Endothelial cell of umbilical vein (primary cell): ENCODE measurements around the gene NCOA5. TPM values are rescaled to one million over a fixed set of nuclear protein-coding genes. Genes with fewer than 3 reads are reported as not detected.

ENCODE experiments used
- BruUV-seq: library from RNA; stranded (reverse); fragments of 400-500 nt; replicated peaks from 2 replicates; lab custom pipeline; 2021; lab: Mats Ljungman, UMichigan
- CTCF ChIA-PET: fragments of 300-600, 350-600 bp; sonication (Branson Sonifier 250); formaldehyde crosslinking; loops from one replicate; lab custom pipeline; 2021; ENCODE audit warnings: antibody characterized with exemption, inconsistent platforms; lab: Charles Lee
- POLR2A ChIA-PET: fragments of 300-600, 350-600 bp; sonication (Branson Sonifier 250); formaldehyde crosslinking; loops from one replicate; lab custom pipeline; 2021; ENCODE audit warnings: antibody characterized with exemption, inconsistent platforms; lab: Charles Lee
- DNase-seq: peaks from one replicate; pipeline ENCODE4 v3.0.0-alpha.2; 2011; ENCODE audit warnings: low read depth, low spot score
- FAIRE-seq: peaks from 2 replicates; lab custom pipeline; 2011; peaks lifted over from hg19 to GRCh38; lab: Jason Lieb, UNC
- H2AFZ ChIP-seq: 2 replicates; pipeline ENCODE4 v1.6.0; 2012; ENCODE audit warnings: low read depth, low read length, control low read depth, inconsistent platforms
- H3K27ac ChIP-seq: 2 replicates; pipeline ENCODE4 v1.5.1; 2011; ENCODE audit warnings: low read depth, mild to moderate bottlenecking, control low read depth, low read length, moderate library complexity; ENCODE audit not compliant: insufficient read depth
- H3K27me3 ChIP-seq, 2 experiments: 2 replicates each; pipeline versions ENCODE4 v1.6.0 to v1.6.1; 2011; ENCODE audit warnings: low read length in 2 of 2, mixed read lengths in 1 of 2; ENCODE audit not compliant: control insufficient read depth in 2 of 2, insufficient read depth in 2 of 2
- H3K36me3 ChIP-seq, 2 experiments: 2 replicates in 1 of 2; 3 replicates in 1 of 2; pipeline ENCODE4 v1.5.1; 2011; ENCODE audit warnings: low read length in 2 of 2, mild to moderate bottlenecking in 1 of 2, moderate library complexity in 1 of 2; ENCODE audit not compliant: control insufficient read depth in 2 of 2, insufficient read depth in 2 of 2; ENCODE audit errors: extremely low read depth in 1 of 2
- H3K4me1 ChIP-seq: 3 replicates; pipeline ENCODE4 v1.5.1; 2011; ENCODE audit warnings: mild to moderate bottlenecking, low read length; ENCODE audit not compliant: control insufficient read depth, insufficient read depth; ENCODE audit errors: extremely low read depth
- H3K4me2 ChIP-seq: 2 replicates; pipeline ENCODE4 v1.6.1; 2011; ENCODE audit warnings: low read length, control low read depth, mixed read lengths; ENCODE audit not compliant: insufficient read depth
- H3K4me3 ChIP-seq, 3 experiments: fragments of 200-600 bp in 1 of 3; sonication (generic), shearing (Covaris generic) in 1 of 3; replicated peaks in 1 of 3; 2 replicates each; pipeline ENCODE4 v1.5.1; 2011 to 2016; ENCODE audit warnings: control low read depth in 3 of 3, low read length in 3 of 3, mild to moderate bottlenecking in 2 of 3, inconsistent platforms in 1 of 3, low read depth in 1 of 3, moderate library complexity in 1 of 3; ENCODE audit not compliant: insufficient read depth in 1 of 3
- H3K79me2 ChIP-seq: 2 replicates; pipeline ENCODE4 v1.6.0; 2012; ENCODE audit warnings: low read length, inconsistent platforms; ENCODE audit not compliant: control insufficient read depth, insufficient read depth
- H3K9ac ChIP-seq: replicated peaks from 2 replicates; pipeline ENCODE3; 2011; ENCODE audit warnings: low read length, control low read depth; ENCODE audit not compliant: insufficient read depth; ENCODE audit errors: extremely low read depth
- H3K9me1 ChIP-seq: replicated peaks from 3 replicates; pipeline ENCODE4 v1.6.0; 2011; ENCODE audit warnings: mild to moderate bottlenecking, low read length; ENCODE audit not compliant: control insufficient read depth, insufficient read depth; ENCODE audit errors: extremely low read depth
- H3K9me3 ChIP-seq: replicated peaks from 2 replicates; pipeline ENCODE4 v1.5.1; 2012; ENCODE audit warnings: low read length, inconsistent platforms; ENCODE audit not compliant: control insufficient read depth, insufficient read depth
- H4K20me1 ChIP-seq: replicated peaks from 2 replicates; pipeline ENCODE3; 2011; ENCODE audit warnings: mild to moderate bottlenecking, low read length; ENCODE audit not compliant: control insufficient read depth, insufficient read depth; ENCODE audit errors: extremely low read depth
- CTCF ChIP-seq, 2 donors: IDR thresholded peaks; 1 replicate in 1 of 2; 2 replicates in 1 of 2; pipeline ENCODE4 v1.5.1; 2011; ENCODE audit warnings: low read length in 2 of 2, mild to moderate bottlenecking in 2 of 2, moderate library complexity in 2 of 2, control low read depth in 1 of 2, inconsistent platforms in 1 of 2, low read depth in 1 of 2; ENCODE audit not compliant: insufficient read depth in 1 of 2; ENCODE audit errors: extremely low read depth in 1 of 2
- EZH2 ChIP-seq: IDR thresholded peaks from 2 replicates; pipeline ENCODE4 v1.6.1; 2012; ENCODE audit warnings: borderline replicate concordance, low read depth, mild to moderate bottlenecking, moderate library complexity, low read length, inconsistent platforms; ENCODE audit not compliant: severe bottlenecking
- FOS ChIP-seq: IDR thresholded peaks from 2 replicates; pipeline ENCODE4 v1.6.1; 2011; ENCODE audit warnings: mild to moderate bottlenecking, low read length, moderate library complexity, borderline replicate concordance; ENCODE audit not compliant: insufficient read depth
- GATA2 ChIP-seq: IDR thresholded peaks from 2 replicates; pipeline ENCODE4 v1.7.0; 2011; ENCODE audit warnings: low read depth, mild to moderate bottlenecking, moderate library complexity, mixed read lengths, low read length; ENCODE audit not compliant: insufficient read length, insufficient read depth
- JUN ChIP-seq: IDR thresholded peaks from 2 replicates; pipeline ENCODE4 v1.6.1; 2011; ENCODE audit warnings: borderline replicate concordance, low read depth; ENCODE audit not compliant: insufficient read length, insufficient read depth
- MAX ChIP-seq: IDR thresholded peaks from 2 replicates; pipeline ENCODE4 v1.6.1; 2011; ENCODE audit not compliant: insufficient read depth, insufficient read length
- MYC ChIP-seq: IDR thresholded peaks from one replicate; pipeline ENCODE4 v1.6.1; 2011; ENCODE audit warnings: mild to moderate bottlenecking, low read depth, low read length
- POLR2A ChIP-seq: IDR thresholded peaks from 2 replicates; pipeline ENCODE4 v1.6.1; 2012; ENCODE audit warnings: low read depth, mild to moderate bottlenecking, control low read depth, low read length
- POLR2AphosphoS5 ChIP-seq: IDR thresholded peaks from 2 replicates; pipeline ENCODE4 v1.6.1; 2012; ENCODE audit warnings: low read depth, mild to moderate bottlenecking, control low read depth, low read length, moderate library complexity; ENCODE audit not compliant: insufficient read depth
- dilution Hi-C: fragments of 300-500 bp; cut with MboI; formaldehyde crosslinking; loops from one replicate; pipeline ENCODE4 v1.15.0; 2019; ENCODE audit warnings: low sequenced_read_pairs; ENCODE audit not compliant: extremely low pct_ligation_motif_present
- intact Hi-C: fragments of 100-400 bp; cut with micrococcal nuclease; formaldehyde crosslinking; loops from one replicate; pipeline ENCODE4 v1.10.0; 2022
- polyA plus RNA-seq, 4 experiments: library from polyadenylated mRNA; depleted of rRNA in 3 of 4; stranded (reverse) in 3 of 4; unstranded in 1 of 4; fragments of >200 nt; gene quantifications; 2 replicates each; pipeline versions ENCODE4 v1.2.1 to v1.2.3, GENCODE V29; 2011 to 2012; ENCODE audit warnings: missing spikeins in 1 of 4
- total RNA-seq: library from RNA; stranded (reverse); gene quantifications from 2 replicates; pipeline ENCODE4 v1.2.3, GENCODE V29; 2021

The NCOA5 gene
- total and polyA plus RNA-seq, 2 donors (not counting 3 experiments of a cell fraction or from before 2014, with no cell fraction given): 32.0 to 39.5 TPM

- H3K27ac ChIP-seq: no peak overlapping the region
- no peak overlapping the region for H3K9ac ChIP-seq
- TF ChIP-seq POLR2A: no peak
- TF ChIP-seq CTCF (IDR thresholded peaks at IDR 0.05; ENCODE audit: extremely low read depth in 1 of 2, insufficient read depth in 1 of 2, low read depth in 1 of 2, low read length in 2 of 2): no peak
- no peak for TF ChIP-seq POLR2AphosphoS5
- no peak for TF ChIP-seq EZH2
- TF ChIP-seq JUN: no peak
- no peak for TF ChIP-seq MYC
- TF ChIP-seq FOS: no peak
- no peak for TF ChIP-seq MAX
- TF ChIP-seq GATA2: no peak
- H3K4me1 ChIP-seq: no peaks in the 10 kb centered on the region
- peaks cover 24 to 59% of the 10 kb centered on the region in 2 experiments for H3K27me3 ChIP-seq
- FAIRE-seq (no peak), DNase-seq (no peak)
- no peak overlapping the region for H2AFZ ChIP-seq
- intact Hi-C loops (no loop called here), dilution Hi-C loops (no loop called here)
- CTCF ChIA-PET: interaction anchor here (1.1 kb wide), 1 partner anchor 30 kb away, joined by 3 read pairs; no protein-coding TSS in a partner anchor
- H3K9me3 ChIP-seq: no peaks in the 10 kb centered on the region
- H4K20me1 ChIP-seq: no peaks in the 10 kb centered on the region
- no peaks in the 10 kb centered on the region for H3K79me2 ChIP-seq
- POLR2A ChIA-PET: no interaction called here
- H3K4me3 ChIP-seq: no peak overlapping the region
- H3K9me1 ChIP-seq: no peaks in the 10 kb centered on the region
- no TSS peak for BruUV-seq
- H3K4me2 ChIP-seq: no peak overlapping the region
- H3K36me3 ChIP-seq: no peaks in the 10 kb centered on the region
These were observed 12.2 kb upstream of the NCOA5 start for GRCh38 chr20:46101957-46102356.
